Body of pancreas (tissue), 4 donors: Measurements from ENCODE around the gene AKAP6.

Experiments used
- POLR2A ChIP-seq, 3 donors: fragments of 450-650 bp; IDR thresholded peaks; one replicate each; pipeline ENCODE4 v1.6.1; 2016; ENCODE audit warnings: antibody characterized with exemption in 3 of 3, mild to moderate bottlenecking in 2 of 3
- TF ChIP-seq, protein P1 (sequence below), 7 experiments: fragments of 450-650 bp in 4 of 7; fragments of 200-600 bp in 3 of 7; sonication (generic) in 3 of 7; IDR thresholded peaks; one replicate each; pipeline ENCODE4 v1.5.1; 2016 to 2019; ENCODE audit warnings: antibody characterized with exemption in 7 of 7

- TF ChIP-seq POLR2A (IDR thresholded peaks at IDR 0.05): no peak
- TF ChIP-seq, protein P1, sequence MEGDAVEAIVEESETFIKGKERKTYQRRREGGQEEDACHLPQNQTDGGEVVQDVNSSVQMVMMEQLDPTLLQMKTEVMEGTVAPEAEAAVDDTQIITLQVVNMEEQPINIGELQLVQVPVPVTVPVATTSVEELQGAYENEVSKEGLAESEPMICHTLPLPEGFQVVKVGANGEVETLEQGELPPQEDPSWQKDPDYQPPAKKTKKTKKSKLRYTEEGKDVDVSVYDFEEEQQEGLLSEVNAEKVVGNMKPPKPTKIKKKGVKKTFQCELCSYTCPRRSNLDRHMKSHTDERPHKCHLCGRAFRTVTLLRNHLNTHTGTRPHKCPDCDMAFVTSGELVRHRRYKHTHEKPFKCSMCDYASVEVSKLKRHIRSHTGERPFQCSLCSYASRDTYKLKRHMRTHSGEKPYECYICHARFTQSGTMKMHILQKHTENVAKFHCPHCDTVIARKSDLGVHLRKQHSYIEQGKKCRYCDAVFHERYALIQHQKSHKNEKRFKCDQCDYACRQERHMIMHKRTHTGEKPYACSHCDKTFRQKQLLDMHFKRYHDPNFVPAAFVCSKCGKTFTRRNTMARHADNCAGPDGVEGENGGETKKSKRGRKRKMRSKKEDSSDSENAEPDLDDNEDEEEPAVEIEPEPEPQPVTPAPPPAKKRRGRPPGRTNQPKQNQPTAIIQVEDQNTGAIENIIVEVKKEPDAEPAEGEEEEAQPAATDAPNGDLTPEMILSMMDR (IDR thresholded peaks at IDR 0.05): no peak
Observed at GRCh38 chr14:32546246-32546645, 217.1 kb downstream of the AKAP6 start.
